ENCODE measurements around the gene RGS14. TPM values are rescaled to one million over a fixed set of nuclear protein-coding genes. Genes with fewer than 3 reads are reported as not detected.

The RGS14 gene
- total RNA-seq, 1 donor from 2014 or later: 16.2 TPM

- no peak overlapping the region for H3K4me3 ChIP-seq
- H3K36me3 ChIP-seq: peaks cover 47% of the 10 kb centered on the region
- peaks cover 43% of the 10 kb centered on the region for H3K4me1 ChIP-seq
- no peaks in the 10 kb centered on the region for H3K27me3 ChIP-seq (ENCODE audit: low read depth)
- TF ChIP-seq CTCF (IDR thresholded peaks at IDR 0.05): no peak
- no peaks in the 10 kb centered on the region for H3K9me3 ChIP-seq
- intact Hi-C loops (cut with DNase I): no loop called here
- no peak overlapping the region for H3K27ac ChIP-seq
- no peak for ATAC-seq
- no peak for DNase-seq
These were observed 8.4 kb upstream of the RGS14 start for GRCh38 chr5:177349362-177349647.

GRCh38 chr5:177349762-177350161, 8.0 kb upstream of the RGS14 start:
- no peak for ATAC-seq
- Histone ChIP-seq H3K9me3 (no peaks in the 10 kb centered on the region), H3K4me1 (peaks cover 43% of the 10 kb centered on the region), H3K36me3 (peaks cover 42% of the 10 kb centered on the region), H3K27me3 (ENCODE audit: low read depth) (no peaks in the 10 kb centered on the region), H3K4me3 (peak overlapping the region; percentile 88), H3K27ac (no peak overlapping the region)
- intact Hi-C loops (cut with DNase I): no loop called here
- no peak for TF ChIP-seq CTCF (IDR thresholded peaks at IDR 0.05)
- DNase-seq: no peak

- intact Hi-C loops (cut with DNase I): no loop called here
- H3K4me3 ChIP-seq: peak overlapping the region; percentile 88
- DNase-seq (peak; percentile 44), ATAC-seq (no peak)
- H3K4me1 ChIP-seq: peaks cover 43% of the 10 kb centered on the region
- H3K9me3 ChIP-seq: no peaks in the 10 kb centered on the region
- no peak for TF ChIP-seq CTCF (IDR thresholded peaks at IDR 0.05)
- peaks cover 34% of the 10 kb centered on the region for H3K36me3 ChIP-seq
- H3K27me3 ChIP-seq (ENCODE audit: low read depth): no peaks in the 10 kb centered on the region
- peak overlapping the region; percentile 92 for H3K27ac ChIP-seq
These were observed 6.8 kb upstream of the RGS14 start for GRCh38 chr5:177350776-177351391.

- H3K4me1 ChIP-seq: peaks cover 41% of the 10 kb centered on the region
- peaks cover 29% of the 10 kb centered on the region for H3K36me3 ChIP-seq
- intact Hi-C loops (cut with DNase I): no loop called here
- peak; percentile 94 for DNase-seq
- no peaks in the 10 kb centered on the region for H3K9me3 ChIP-seq
- H3K4me3 ChIP-seq: peak within 1 kb of the TSS; percentile 88
- H3K27ac ChIP-seq: peak within 1 kb of the TSS; percentile 92
- ATAC-seq: peak; percentile 97 to 99
- no peak for TF ChIP-seq CTCF (IDR thresholded peaks at IDR 0.05)
- H3K27me3 ChIP-seq (ENCODE audit: low read depth): no peaks in the 10 kb centered on the region
These were observed 6.1 kb upstream of the RGS14 start, which contains the start of gene LMAN2 for GRCh38 chr5:177351392-177352329. Gene LMAN2, minus strand, starts transcription at chr5:177351668. Its CDS starts 21 bp downstream, at chr5:177351647.

GRCh38 chr5:177353093-177353492, 4.6 kb upstream of the RGS14 start:
- no peak overlapping the region for H3K4me3 ChIP-seq
- peaks cover 37% of the 10 kb centered on the region for H3K4me1 ChIP-seq
- TF ChIP-seq CTCF (IDR thresholded peaks at IDR 0.05): no peak
- DNase-seq (no peak), ATAC-seq (no peak)
- no peaks in the 10 kb centered on the region for H3K9me3 ChIP-seq
- H3K36me3 ChIP-seq: peaks cover 16% of the 10 kb centered on the region
- no peak overlapping the region for H3K27ac ChIP-seq
- no peaks in the 10 kb centered on the region for H3K27me3 ChIP-seq (ENCODE audit: low read depth)
- intact Hi-C loops (cut with DNase I): no loop called here

Measured in lower lobe of right lung (tissue), 2 donors.